Sigmoid colon (tissue), 7 donors: ENCODE measurements around the gene YIPF2. TPM values are rescaled to one million over a fixed set of nuclear protein-coding genes. Genes with fewer than 3 reads are reported as not detected.

Source experiments
- DNase-seq: peaks from one replicate; pipeline ENCODE4 v3.0.0-alpha.2; 2019
- H3K27ac ChIP-seq, 4 donors: fragments of 200-600 bp; sonication (generic); one replicate each; pipeline ENCODE4 v1.5.1; 2016 to 2019; ENCODE audit warnings: mild to moderate bottlenecking in 1 of 4
- H3K27me3 ChIP-seq, 3 donors: fragments of 200-600 bp; sonication (generic); one replicate each; pipeline ENCODE4 v1.5.1; 2019; ENCODE audit warnings: mild to moderate bottlenecking in 1 of 3
- H3K36me3 ChIP-seq, 4 donors: fragments of 200-600 bp; sonication (generic); one replicate each; pipeline ENCODE4 v1.5.1; 2016 to 2019
- H3K4me1 ChIP-seq, 4 donors: fragments of 200-600 bp; sonication (generic); one replicate each; pipeline ENCODE4 v1.5.1; 2017 to 2019
- H3K4me3 ChIP-seq, 4 donors: fragments of 200-600 bp; sonication (generic); one replicate each; pipeline ENCODE4 v1.5.1; 2017 to 2019; ENCODE audit warnings: mild to moderate bottlenecking in 2 of 4, moderate library complexity in 1 of 4
- H3K9me3 ChIP-seq, 4 donors: fragments of 200-600 bp in 3 of 4; sonication (generic) in 3 of 4; one replicate each; pipeline versions ENCODE4 v1.5.1 to v1.6.1; 2013 to 2019
- CTCF ChIP-seq, 4 experiments: fragments of 450-650 bp in 3 of 4; fragments of 200-600 bp in 1 of 4; IDR thresholded peaks; one replicate each; pipeline ENCODE4 v1.5.1; 2016 to 2019; ENCODE audit warnings: antibody characterized with exemption in 4 of 4, mild to moderate bottlenecking in 3 of 4, moderate library complexity in 2 of 4
- EP300 ChIP-seq, 4 donors: sonication (generic); formaldehyde crosslinking; IDR thresholded peaks; one replicate each; pipeline ENCODE4 v1.6.1; 2017; ENCODE audit warnings: antibody characterized with exemption in 4 of 4
- POLR2A ChIP-seq, 2 donors: fragments of 450-650 bp; IDR thresholded peaks; one replicate each; pipeline ENCODE4 v1.6.1; 2016; ENCODE audit warnings: antibody characterized with exemption in 2 of 2, mild to moderate bottlenecking in 2 of 2, moderate library complexity in 2 of 2
- POLR2AphosphoS5 ChIP-seq, 4 donors: sonication (generic); formaldehyde crosslinking; IDR thresholded peaks; one replicate each; pipeline ENCODE4 v1.6.1; 2017; ENCODE audit warnings: antibody characterized with exemption in 4 of 4
- WGBS, 2 donors: extraction: QIAGEN DNeasy Blood & Tissue Kit; methylation state at CpG; one replicate each; pipeline ENCODE4 v1.1.7; 2013; 5-methylcytosine and 5-hydroxymethylcytosine counted together
- intact Hi-C: fragments of 100-400 bp; cut with DNase I; formaldehyde crosslinking; loops from one replicate; pipeline ENCODE4 v1.15.1; 2023
- polyA plus RNA-seq, 3 donors: library from polyadenylated mRNA; stranded (reverse); fragments of 200-250 nt; gene quantifications; one replicate each; pipeline ENCODE4 v1.2.3, GENCODE V29; 2013
- total RNA-seq, 4 donors: library from RNA; depleted of rRNA; stranded (reverse); fragments of >200 nt; gene quantifications; one replicate each; pipeline ENCODE4 v1.1.0, GENCODE V29; 2016
- donor health status: healthy with polysubstance abuse.
- donor health status: Bipolar disorder and iron deficiency.
- donor health status: healthy.

The YIPF2 gene
- total and polyA plus RNA-seq, 7 donors, result 19.4 to 61.3 (median 27.7) TPM

DNA sequence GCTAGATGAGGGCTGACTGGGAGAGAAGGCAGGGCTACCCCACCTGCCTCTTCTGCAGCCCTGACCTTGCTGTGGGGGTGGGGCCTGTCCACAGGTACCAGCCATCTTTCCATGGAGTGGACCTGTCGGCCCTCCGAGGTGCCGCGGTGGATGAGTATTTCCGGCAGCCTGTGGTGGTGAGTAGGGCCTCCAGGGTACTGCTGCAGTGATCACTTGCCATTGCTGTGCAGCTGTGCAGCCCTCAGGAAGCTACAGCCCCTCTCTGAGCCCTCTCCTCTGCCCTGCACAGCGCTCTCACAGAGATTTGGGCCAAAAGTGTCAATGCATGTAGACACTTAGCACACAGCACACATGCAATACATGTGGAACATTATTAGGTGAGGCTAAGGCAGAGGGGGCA lies 11.8 kb downstream of the YIPF2 start:
- 94 to 96% methylated on average over 6 of the region's 6 CpGs for WGBS, 2 donors

DNA sequence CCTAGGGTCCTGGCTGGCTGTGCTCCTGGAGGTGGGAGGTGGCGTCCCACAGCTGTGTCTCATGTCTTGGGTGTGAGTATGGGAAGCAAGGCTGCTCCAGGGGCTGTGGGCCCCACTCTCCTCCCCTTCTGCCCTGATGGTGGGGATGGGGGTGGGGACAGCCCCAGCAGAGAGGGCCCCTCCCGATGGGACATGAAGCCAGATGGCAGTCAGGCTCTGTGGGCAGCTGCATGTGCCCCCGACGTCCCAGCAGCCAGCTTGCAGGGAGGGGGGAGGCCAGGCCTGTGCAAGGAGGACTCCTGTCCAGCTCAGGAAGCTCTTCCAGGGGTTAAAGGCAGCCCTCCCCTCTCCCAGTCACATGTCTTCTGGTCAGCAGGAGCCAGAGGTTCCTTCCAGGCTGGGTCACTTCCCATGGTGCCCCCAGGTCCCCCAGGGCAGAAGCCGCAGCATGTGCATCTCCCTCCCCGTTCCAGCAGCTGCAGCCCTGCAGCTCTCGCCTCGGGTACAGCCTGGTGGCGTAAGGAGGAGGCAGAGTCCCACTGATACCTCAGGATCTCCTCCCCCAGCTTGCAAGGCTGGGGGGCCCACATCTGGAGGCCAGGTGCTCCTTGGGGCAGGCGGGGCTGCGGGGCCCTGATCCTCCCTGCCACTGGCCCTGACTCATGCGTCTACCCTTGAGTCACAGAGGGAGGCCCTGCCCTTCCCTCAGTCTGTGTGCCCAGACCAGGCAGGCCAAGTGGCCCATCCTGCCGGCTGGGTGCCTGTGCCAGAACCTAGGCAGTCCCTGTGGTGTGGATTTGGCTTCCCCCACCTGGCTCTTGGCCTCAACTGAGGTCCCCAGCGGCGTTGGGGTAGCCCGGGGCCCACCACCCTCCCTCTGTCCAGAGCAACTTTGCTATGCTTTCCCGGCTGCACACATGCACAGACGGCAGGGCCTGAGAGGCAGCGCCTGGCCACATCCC lies 13.0 kb downstream of the YIPF2 start:
- no peak for TF ChIP-seq POLR2A (IDR thresholded peaks at IDR 0.05)
- no peak for TF ChIP-seq EP300 (IDR thresholded peaks at IDR 0.05)
- no peak for TF ChIP-seq CTCF (IDR thresholded peaks at IDR 0.05)
- TF ChIP-seq POLR2AphosphoS5 (IDR thresholded peaks at IDR 0.05), result no peak
- DNase-seq, result no peak
- H3K4me1 ChIP-seq, result no peaks in the 10 kb centered on the region
- H3K4me3 ChIP-seq, result no peak overlapping the region
- H3K9me3 ChIP-seq, result no peaks in the 10 kb centered on the region
- H3K27me3 ChIP-seq, result no peaks in the 10 kb centered on the region
- intact Hi-C loops, result no loop called here
- H3K36me3 ChIP-seq, result peaks cover 30 to 92% (median 48%) of the 10 kb centered on the region in 4 donors
- no peak overlapping the region for H3K27ac ChIP-seq
- 90 to 92% methylated on average over 19 of the region's 19 CpGs for WGBS, 2 donors

More for the DNA sequence above, 11.8 kb downstream of the YIPF2 start:
- Histone ChIP-seq H3K4me1 (no peaks in the 10 kb centered on the region), H3K4me3 (no peak overlapping the region), H3K27ac (no peak overlapping the region), H3K36me3 (peaks cover 28 to 92% (median 44%) of the 10 kb centered on the region in 4 donors), H3K9me3 (no peaks in the 10 kb centered on the region), H3K27me3 (no peaks in the 10 kb centered on the region)
- TF ChIP-seq EP300 (IDR thresholded peaks at IDR 0.05) (no peak), CTCF (IDR thresholded peaks at IDR 0.05) (no peak), POLR2A (IDR thresholded peaks at IDR 0.05) (no peak), POLR2AphosphoS5 (IDR thresholded peaks at IDR 0.05) (no peak)
- intact Hi-C loops, result no loop called here
- no peak for DNase-seq

- WGBS, 2 donors, result 96 to 97% methylated on average over 24 of the region's 24 CpGs
- Histone ChIP-seq H3K27me3 (no peaks in the 10 kb centered on the region), H3K27ac (no peak overlapping the region), H3K9me3 (no peaks in the 10 kb centered on the region), H3K4me1 (no peaks in the 10 kb centered on the region), H3K36me3 (peaks cover 27 to 90% (median 51%) of the 10 kb centered on the region in 4 donors), H3K4me3 (no peak overlapping the region)
- TF ChIP-seq CTCF (IDR thresholded peaks at IDR 0.05), result no peak
- no peak for DNase-seq
- intact Hi-C loops, result no loop called here
These were observed 14.6 kb downstream of the YIPF2 start for GRCh38 chr19:10913716-10914340.

DNA sequence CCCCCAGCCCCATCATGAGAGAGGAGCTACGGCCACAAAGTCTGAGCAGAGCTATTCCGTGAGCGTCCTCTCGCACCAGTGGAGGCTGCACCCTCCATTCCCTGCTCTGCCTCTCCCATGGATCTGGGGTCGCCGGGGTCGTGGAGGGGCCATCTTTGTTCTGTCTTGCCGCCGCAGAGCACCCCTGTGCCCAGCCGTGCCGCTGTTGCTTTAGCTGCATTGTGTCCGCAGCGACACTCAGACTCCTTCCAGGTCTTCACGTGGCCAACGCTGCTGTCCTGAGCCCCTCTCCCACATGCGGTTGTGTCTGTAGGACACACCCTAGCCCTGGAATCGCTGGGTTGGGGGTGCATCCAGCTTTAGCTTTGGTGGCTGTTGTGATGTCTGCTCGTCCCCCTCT lies 15.8 kb downstream of the YIPF2 start:
- WGBS, 2 donors, result 97 to 98% methylated on average over 18 of the region's 18 CpGs

More for the DNA sequence above, 15.8 kb downstream of the YIPF2 start:
- H3K27ac ChIP-seq, result no peak overlapping the region
- DNase-seq, result no peak
- TF ChIP-seq EP300 (IDR thresholded peaks at IDR 0.05), result no peak
- TF ChIP-seq CTCF (IDR thresholded peaks at IDR 0.05), result no peak
- TF ChIP-seq POLR2AphosphoS5 (IDR thresholded peaks at IDR 0.05), result no peak
- no peak for TF ChIP-seq POLR2A (IDR thresholded peaks at IDR 0.05)
- no peak overlapping the region for H3K4me3 ChIP-seq
- no peaks in the 10 kb centered on the region for H3K9me3 ChIP-seq
- no peaks in the 10 kb centered on the region for H3K27me3 ChIP-seq
- no peaks in the 10 kb centered on the region for H3K4me1 ChIP-seq
- intact Hi-C loops, result no loop called here
- peaks cover 36 to 91% (median 56%) of the 10 kb centered on the region in 4 donors for H3K36me3 ChIP-seq
